Neural cell (in vitro differentiated cells): ENCODE data around the gene RNF223.

Experiments
- EZH2 ChIP-seq: fragments of 200-600, 300-800 bp; shearing (Covaris generic), sonication (generic); IDR thresholded peaks from 2 replicates; pipeline ENCODE4 v1.6.1; 2014; ENCODE audit warnings: antibody characterized with exemption, low read length, borderline replicate concordance, mild to moderate bottlenecking; ENCODE audit not compliant: insufficient read depth, poor library complexity, severe bottlenecking
- MXI1 ChIP-seq: fragments of 450-650 bp; conservative IDR thresholded peaks from 2 replicates; pipeline ENCODE4 v1.6.1; 2014; ENCODE audit warnings: antibody characterized with exemption, mild to moderate bottlenecking; ENCODE audit not compliant: poor library complexity, severe bottlenecking
- POLR2AphosphoS5 ChIP-seq: IDR thresholded peaks from 2 replicates; pipeline ENCODE4 v1.6.1; 2012
- RAD21 ChIP-seq: fragments of 450-650 bp; conservative IDR thresholded peaks from 2 replicates; pipeline ENCODE4 v1.6.1; 2014; ENCODE audit warnings: antibody characterized with exemption, mild to moderate bottlenecking, moderate library complexity
- REST ChIP-seq: IDR thresholded peaks from 2 replicates; pipeline ENCODE4 v1.6.1; 2012; ENCODE audit warnings: borderline replicate concordance
- SMC3 ChIP-seq: fragments of 450-650 bp; conservative IDR thresholded peaks from 2 replicates; pipeline ENCODE4 v1.6.1; 2014; ENCODE audit warnings: antibody characterized with exemption, mild to moderate bottlenecking, moderate library complexity; ENCODE audit not compliant: poor library complexity
- TAF1 ChIP-seq: IDR thresholded peaks from 2 replicates; pipeline ENCODE4 v1.6.1; 2012; ENCODE audit warnings: low read depth
- TF ChIP-seq, protein P1 (sequence below): fragments of 450-650 bp; IDR thresholded peaks from 2 replicates; pipeline ENCODE4 v1.5.1; 2014; ENCODE audit warnings: antibody characterized with exemption, mild to moderate bottlenecking, moderate library complexity; ENCODE audit not compliant: poor library complexity, severe bottlenecking

- TF ChIP-seq, protein P1, sequence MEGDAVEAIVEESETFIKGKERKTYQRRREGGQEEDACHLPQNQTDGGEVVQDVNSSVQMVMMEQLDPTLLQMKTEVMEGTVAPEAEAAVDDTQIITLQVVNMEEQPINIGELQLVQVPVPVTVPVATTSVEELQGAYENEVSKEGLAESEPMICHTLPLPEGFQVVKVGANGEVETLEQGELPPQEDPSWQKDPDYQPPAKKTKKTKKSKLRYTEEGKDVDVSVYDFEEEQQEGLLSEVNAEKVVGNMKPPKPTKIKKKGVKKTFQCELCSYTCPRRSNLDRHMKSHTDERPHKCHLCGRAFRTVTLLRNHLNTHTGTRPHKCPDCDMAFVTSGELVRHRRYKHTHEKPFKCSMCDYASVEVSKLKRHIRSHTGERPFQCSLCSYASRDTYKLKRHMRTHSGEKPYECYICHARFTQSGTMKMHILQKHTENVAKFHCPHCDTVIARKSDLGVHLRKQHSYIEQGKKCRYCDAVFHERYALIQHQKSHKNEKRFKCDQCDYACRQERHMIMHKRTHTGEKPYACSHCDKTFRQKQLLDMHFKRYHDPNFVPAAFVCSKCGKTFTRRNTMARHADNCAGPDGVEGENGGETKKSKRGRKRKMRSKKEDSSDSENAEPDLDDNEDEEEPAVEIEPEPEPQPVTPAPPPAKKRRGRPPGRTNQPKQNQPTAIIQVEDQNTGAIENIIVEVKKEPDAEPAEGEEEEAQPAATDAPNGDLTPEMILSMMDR: no peak
- no peak for TF ChIP-seq RAD21
- no peak for TF ChIP-seq POLR2AphosphoS5
- no peak for TF ChIP-seq TAF1
- TF ChIP-seq REST: no peak
- no peak for TF ChIP-seq EZH2
- TF ChIP-seq MXI1: no peak
- no peak for TF ChIP-seq SMC3
These were observed 42.8 kb upstream of the RNF223 start for GRCh38 chr1:1116701-1117468.
